Measurements from ENCODE around the gene GPC6.

GPC6 gene

GRCh38 chr13:93716623-93717022 lies 490.0 kb downstream of the GPC6 start:
- Mint-ChIP-seq H3K9me3 (peaks cover 15% of the 10 kb centered on the region), H3K4me1 (no peaks in the 10 kb centered on the region), H3K4me3 (no peak overlapping the region), H3K27ac (no peak overlapping the region), H3K27me3 (no peaks in the 10 kb centered on the region), H3K36me3 (no peaks in the 10 kb centered on the region)
- no peak for ATAC-seq

GRCh38 chr13:93721483-93721882 lies 494.9 kb downstream of the GPC6 start:
- Mint-ChIP-seq H3K4me3 (no peak overlapping the region), H3K4me1 (no peaks in the 10 kb centered on the region), H3K27ac (no peak overlapping the region), H3K9me3 (peaks cover 12% of the 10 kb centered on the region), H3K36me3 (no peaks in the 10 kb centered on the region), H3K27me3 (no peaks in the 10 kb centered on the region)
- ATAC-seq: no peak

- H3K4me1 Mint-ChIP-seq: no peaks in the 10 kb centered on the region
- no peak overlapping the region for H3K27ac Mint-ChIP-seq
- no peaks in the 10 kb centered on the region for H3K27me3 Mint-ChIP-seq
- H3K9me3 Mint-ChIP-seq: peaks cover 12% of the 10 kb centered on the region
- ATAC-seq: no peak
- H3K36me3 Mint-ChIP-seq: no peaks in the 10 kb centered on the region
- no peak overlapping the region for H3K4me3 Mint-ChIP-seq
Measured at GRCh38 chr13:93723316-93723715, 496.7 kb downstream of the GPC6 start.

GRCh38 chr13:93724187-93724586 lies 497.6 kb downstream of the GPC6 start:
- no peak for ATAC-seq
- Mint-ChIP-seq H3K4me1 (no peaks in the 10 kb centered on the region), H3K36me3 (no peaks in the 10 kb centered on the region)

GRCh38 chr13:93726173-93726957 lies 499.8 kb downstream of the GPC6 start:
- no peak overlapping the region for H3K27ac Mint-ChIP-seq
- H3K9me3 Mint-ChIP-seq: peaks cover 3% of the 10 kb centered on the region
- no peaks in the 10 kb centered on the region for H3K27me3 Mint-ChIP-seq
- no peaks in the 10 kb centered on the region for H3K36me3 Mint-ChIP-seq
- no peak overlapping the region for H3K4me3 Mint-ChIP-seq
- no peaks in the 10 kb centered on the region for H3K4me1 Mint-ChIP-seq
- no peak for ATAC-seq

More at GRCh38 chr13:93724187-93724586, 497.6 kb downstream of the GPC6 start:
- Mint-ChIP-seq H3K9me3 (peaks cover 8% of the 10 kb centered on the region), H3K27me3 (no peaks in the 10 kb centered on the region), H3K4me3 (no peak overlapping the region), H3K27ac (no peak overlapping the region)

GRCh38 chr13:93727211-93728141 lies 500.9 kb downstream of the GPC6 start:
- Mint-ChIP-seq H3K4me3 (no peak overlapping the region), H3K27me3 (no peaks in the 10 kb centered on the region), H3K9me3 (peaks cover 3% of the 10 kb centered on the region), H3K27ac (no peak overlapping the region), H3K4me1 (no peaks in the 10 kb centered on the region), H3K36me3 (no peaks in the 10 kb centered on the region)
- no peak for ATAC-seq

GRCh38 chr13:93729383-93729782 lies 502.8 kb downstream of the GPC6 start:
- Mint-ChIP-seq H3K27ac (no peak overlapping the region), H3K36me3 (no peaks in the 10 kb centered on the region), H3K4me3 (no peak overlapping the region), H3K9me3 (peaks cover 2% of the 10 kb centered on the region), H3K27me3 (no peaks in the 10 kb centered on the region), H3K4me1 (no peaks in the 10 kb centered on the region)
- no peak for ATAC-seq

- Mint-ChIP-seq H3K9me3 (peaks cover 2% of the 10 kb centered on the region), H3K4me3 (no peak overlapping the region), H3K36me3 (no peaks in the 10 kb centered on the region), H3K27ac (no peak overlapping the region), H3K4me1 (no peaks in the 10 kb centered on the region), H3K27me3 (no peaks in the 10 kb centered on the region)
- no peak for ATAC-seq
Measured at GRCh38 chr13:93730780-93731179, 504.2 kb downstream of the GPC6 start.

- no peaks in the 10 kb centered on the region for H3K36me3 Mint-ChIP-seq
- H3K27ac Mint-ChIP-seq: no peak overlapping the region
- H3K27me3 Mint-ChIP-seq: no peaks in the 10 kb centered on the region
- no peaks in the 10 kb centered on the region for H3K4me1 Mint-ChIP-seq
- ATAC-seq: no peak
- H3K9me3 Mint-ChIP-seq: peaks cover 2% of the 10 kb centered on the region
- no peak overlapping the region for H3K4me3 Mint-ChIP-seq
Measured at GRCh38 chr13:93732186-93732585, 505.6 kb downstream of the GPC6 start.

- Mint-ChIP-seq H3K4me3 (no peak overlapping the region), H3K27me3 (no peaks in the 10 kb centered on the region), H3K4me1 (no peaks in the 10 kb centered on the region), H3K36me3 (no peaks in the 10 kb centered on the region), H3K9me3 (peaks cover 2% of the 10 kb centered on the region), H3K27ac (no peak overlapping the region)
- ATAC-seq: no peak
Measured at GRCh38 chr13:93736081-93736480, 509.5 kb downstream of the GPC6 start.

- no peaks in the 10 kb centered on the region for H3K36me3 Mint-ChIP-seq
- peaks cover 6% of the 10 kb centered on the region for H3K9me3 Mint-ChIP-seq
- H3K4me3 Mint-ChIP-seq: no peak overlapping the region
- no peaks in the 10 kb centered on the region for H3K4me1 Mint-ChIP-seq
- no peak overlapping the region for H3K27ac Mint-ChIP-seq
- no peak for ATAC-seq
- no peaks in the 10 kb centered on the region for H3K27me3 Mint-ChIP-seq
Measured at GRCh38 chr13:93736909-93737308, 510.3 kb downstream of the GPC6 start.

- no peak overlapping the region for H3K4me3 Mint-ChIP-seq
- H3K27me3 Mint-ChIP-seq: no peaks in the 10 kb centered on the region
- H3K4me1 Mint-ChIP-seq: no peaks in the 10 kb centered on the region
- ATAC-seq: no peak
- H3K9me3 Mint-ChIP-seq: peaks cover 13% of the 10 kb centered on the region
- H3K27ac Mint-ChIP-seq: no peak overlapping the region
- H3K36me3 Mint-ChIP-seq: no peaks in the 10 kb centered on the region
Measured at GRCh38 chr13:93740334-93740733, 513.7 kb downstream of the GPC6 start.

GRCh38 chr13:93744033-93744432 lies 517.4 kb downstream of the GPC6 start:
- no peak for ATAC-seq
- H3K4me1 Mint-ChIP-seq: no peaks in the 10 kb centered on the region
- H3K4me3 Mint-ChIP-seq: no peak overlapping the region
- H3K27ac Mint-ChIP-seq: no peak overlapping the region
- H3K36me3 Mint-ChIP-seq: no peaks in the 10 kb centered on the region
- H3K27me3 Mint-ChIP-seq: no peaks in the 10 kb centered on the region
- peaks cover 14% of the 10 kb centered on the region for H3K9me3 Mint-ChIP-seq

GRCh38 chr13:93744886-93745285 lies 518.3 kb downstream of the GPC6 start:
- no peaks in the 10 kb centered on the region for H3K27me3 Mint-ChIP-seq

GRCh38 chr13:93745884-93746283 lies 519.3 kb downstream of the GPC6 start:
- Mint-ChIP-seq H3K27me3 (no peaks in the 10 kb centered on the region), H3K4me1 (no peaks in the 10 kb centered on the region), H3K4me3 (no peak overlapping the region), H3K36me3 (no peaks in the 10 kb centered on the region), H3K27ac (no peak overlapping the region), H3K9me3 (peaks cover 14% of the 10 kb centered on the region)
- no peak for ATAC-seq

More at GRCh38 chr13:93744886-93745285, 518.3 kb downstream of the GPC6 start:
- Mint-ChIP-seq H3K9me3 (peaks cover 14% of the 10 kb centered on the region), H3K27ac (no peak overlapping the region), H3K4me3 (no peak overlapping the region), H3K4me1 (no peaks in the 10 kb centered on the region), H3K36me3 (no peaks in the 10 kb centered on the region)
- ATAC-seq: no peak
